PC-9 (cell line): Measurements from ENCODE around the gene HDC.

Experiments
- CTCF ChIP-seq: fragments of 200-600 bp; sonication (generic); conservative IDR thresholded peaks from 2 replicates; pipeline ENCODE4 v1.6.1; 2017; ENCODE audit warnings: mixed run types, antibody characterized with exemption, mild to moderate bottlenecking, moderate library complexity
- EZH2 ChIP-seq: fragments of 200-600 bp; sonication (generic); IDR thresholded peaks from 2 replicates; pipeline ENCODE4 v1.8.0; 2017; ENCODE audit warnings: antibody characterized with exemption, low read depth

- TF ChIP-seq CTCF (no peak), EZH2 (no peak)
Observed at GRCh38 chr15:50250760-50251394, 14.6 kb downstream of the HDC start.
